Measurements from ENCODE around the gene GALNT17. TPM values are rescaled to one million over a fixed set of nuclear protein-coding genes. Genes with fewer than 3 reads are reported as not detected.
"Not testable (repeated sequence)": the region's sequence is repeated elsewhere in the genome, so short reads cannot be mapped to it uniquely, and the experiment has no call there.

Gene GALNT17
- total RNA-seq, 2 donors from 2014 or later: 46.7 to 58.1 TPM

- DNase-seq (ENCODE audit: low spot score): no peak
- Histone ChIP-seq H3K27me3 (replicated peaks; ENCODE audit: insufficient read depth) (no peaks in the 10 kb centered on the region), H3K4me1 (replicated peaks) (no peaks in the 10 kb centered on the region), H3K9me3 (no peaks in the 10 kb centered on the region), H3K4me3 (no peak overlapping the region), H3K36me3 (no peaks in the 10 kb centered on the region), H3K27ac (no peak overlapping the region)
- WGBS: 11% methylated on average over 6 of the region's 6 CpGs
- intact Hi-C loops (cut with DNase I): no loop called here
- no peak for TF ChIP-seq POLR2A (IDR thresholded peaks at IDR 0.05)
- no peak for TF ChIP-seq CTCF (IDR thresholded peaks at IDR 0.05)
- no peak for TF ChIP-seq POLR2AphosphoS5 (IDR thresholded peaks at IDR 0.05)
Measured at GRCh38 chr7:71633551-71634008, 501.6 kb downstream of the GALNT17 start.

GRCh38 chr7:71635849-71636248 lies 503.9 kb downstream of the GALNT17 start:
- DNase-seq (ENCODE audit: low spot score); H3K27ac ChIP-seq; H3K27me3 ChIP-seq (replicated peaks; ENCODE audit: insufficient read depth); H3K4me3 ChIP-seq; H3K9me3 ChIP-seq; H3K4me1 ChIP-seq (replicated peaks); intact Hi-C loops (cut with DNase I); H3K36me3 ChIP-seq: not testable (repeated sequence)
- WGBS: 82% methylated on average over 3 of the region's 3 CpGs

GRCh38 chr7:71636329-71636728 lies 504.4 kb downstream of the GALNT17 start:
- 23% methylated on average over 4 of the region's 4 CpGs for WGBS
- intact Hi-C loops (cut with DNase I): no loop called here
- no peak for DNase-seq (ENCODE audit: low spot score)

GRCh38 chr7:71637578-71637977 lies 505.6 kb downstream of the GALNT17 start:
- TF ChIP-seq POLR2AphosphoS5 (IDR thresholded peaks at IDR 0.05) (no peak), CTCF (IDR thresholded peaks at IDR 0.05) (no peak), POLR2A (IDR thresholded peaks at IDR 0.05) (no peak)
- no peak overlapping the region for H3K4me3 ChIP-seq
- intact Hi-C loops (cut with DNase I): no loop called here
- no peaks in the 10 kb centered on the region for H3K27me3 ChIP-seq (replicated peaks; ENCODE audit: insufficient read depth)
- WGBS: 90% methylated on average over 6 of the region's 6 CpGs
- H3K27ac ChIP-seq: no peak overlapping the region
- no peaks in the 10 kb centered on the region for H3K4me1 ChIP-seq (replicated peaks)
- no peaks in the 10 kb centered on the region for H3K9me3 ChIP-seq
- H3K36me3 ChIP-seq: no peaks in the 10 kb centered on the region
- no peak for DNase-seq (ENCODE audit: low spot score)

More at GRCh38 chr7:71636329-71636728, 504.4 kb downstream of the GALNT17 start:
- no peaks in the 10 kb centered on the region for H3K4me1 ChIP-seq (replicated peaks)
- no peak overlapping the region for H3K27ac ChIP-seq
- no peak overlapping the region for H3K4me3 ChIP-seq
- no peaks in the 10 kb centered on the region for H3K36me3 ChIP-seq
- TF ChIP-seq POLR2AphosphoS5 (IDR thresholded peaks at IDR 0.05) (no peak), CTCF (IDR thresholded peaks at IDR 0.05) (no peak), POLR2A (IDR thresholded peaks at IDR 0.05) (no peak)
- H3K9me3 ChIP-seq: no peaks in the 10 kb centered on the region
- no peaks in the 10 kb centered on the region for H3K27me3 ChIP-seq (replicated peaks; ENCODE audit: insufficient read depth)

- Histone ChIP-seq H3K36me3 (no peaks in the 10 kb centered on the region), H3K4me3 (no peak overlapping the region), H3K9me3 (no peaks in the 10 kb centered on the region), H3K4me1 (replicated peaks) (no peaks in the 10 kb centered on the region), H3K27me3 (replicated peaks; ENCODE audit: insufficient read depth) (no peaks in the 10 kb centered on the region), H3K27ac (no peak overlapping the region)
- WGBS: 40% methylated on average over 1 of the region's 1 CpG
- no peak for TF ChIP-seq POLR2AphosphoS5 (IDR thresholded peaks at IDR 0.05)
- TF ChIP-seq CTCF (IDR thresholded peaks at IDR 0.05): no peak
- TF ChIP-seq POLR2A (IDR thresholded peaks at IDR 0.05): no peak
- no peak for DNase-seq (ENCODE audit: low spot score)
- intact Hi-C loops (cut with DNase I): no loop called here
Measured at GRCh38 chr7:71638108-71638507, 506.2 kb downstream of the GALNT17 start.

All from prostate gland (tissue), 2 donors.